Endothelial cell of umbilical vein (primary cell): ENCODE results near the gene WIPF3. TPM values are rescaled to one million over a fixed set of nuclear protein-coding genes. Genes with fewer than 3 reads are reported as not detected.

Experiments
- BruUV-seq: library from RNA; stranded (reverse); fragments of 400-500 nt; replicated peaks from 2 replicates; lab custom pipeline; 2021; lab: Mats Ljungman, UMichigan
- CTCF ChIA-PET: fragments of 300-600, 350-600 bp; sonication (Branson Sonifier 250); formaldehyde crosslinking; loops from one replicate; lab custom pipeline; 2021; ENCODE audit warnings: antibody characterized with exemption, inconsistent platforms; lab: Charles Lee
- POLR2A ChIA-PET: fragments of 300-600, 350-600 bp; sonication (Branson Sonifier 250); formaldehyde crosslinking; loops from one replicate; lab custom pipeline; 2021; ENCODE audit warnings: antibody characterized with exemption, inconsistent platforms; lab: Charles Lee
- DNase-seq: peaks from one replicate; pipeline ENCODE4 v3.0.0-alpha.2; 2011; ENCODE audit warnings: low read depth, low spot score
- FAIRE-seq: peaks from 2 replicates; lab custom pipeline; 2011; peaks lifted over from hg19 to GRCh38; lab: Jason Lieb, UNC
- H2AFZ ChIP-seq: 2 replicates; pipeline ENCODE4 v1.6.0; 2012; ENCODE audit warnings: low read depth, low read length, control low read depth, inconsistent platforms
- H3K27ac ChIP-seq: 2 replicates; pipeline ENCODE4 v1.5.1; 2011; ENCODE audit warnings: low read depth, mild to moderate bottlenecking, control low read depth, low read length, moderate library complexity; ENCODE audit not compliant: insufficient read depth
- H3K27me3 ChIP-seq, 2 experiments: 2 replicates each; pipeline versions ENCODE4 v1.6.0 to v1.6.1; 2011; ENCODE audit warnings: low read length in 2 of 2, mixed read lengths in 1 of 2; ENCODE audit not compliant: control insufficient read depth in 2 of 2, insufficient read depth in 2 of 2
- H3K36me3 ChIP-seq, 2 experiments: 2 replicates in 1 of 2; 3 replicates in 1 of 2; pipeline ENCODE4 v1.5.1; 2011; ENCODE audit warnings: low read length in 2 of 2, mild to moderate bottlenecking in 1 of 2, moderate library complexity in 1 of 2; ENCODE audit not compliant: control insufficient read depth in 2 of 2, insufficient read depth in 2 of 2; ENCODE audit errors: extremely low read depth in 1 of 2
- H3K4me1 ChIP-seq: 3 replicates; pipeline ENCODE4 v1.5.1; 2011; ENCODE audit warnings: mild to moderate bottlenecking, low read length; ENCODE audit not compliant: control insufficient read depth, insufficient read depth; ENCODE audit errors: extremely low read depth
- H3K4me2 ChIP-seq: 2 replicates; pipeline ENCODE4 v1.6.1; 2011; ENCODE audit warnings: low read length, control low read depth, mixed read lengths; ENCODE audit not compliant: insufficient read depth
- H3K4me3 ChIP-seq, 3 experiments: fragments of 200-600 bp in 1 of 3; sonication (generic), shearing (Covaris generic) in 1 of 3; replicated peaks in 1 of 3; 2 replicates each; pipeline ENCODE4 v1.5.1; 2011 to 2016; ENCODE audit warnings: control low read depth in 3 of 3, low read length in 3 of 3, mild to moderate bottlenecking in 2 of 3, inconsistent platforms in 1 of 3, low read depth in 1 of 3, moderate library complexity in 1 of 3; ENCODE audit not compliant: insufficient read depth in 1 of 3
- H3K79me2 ChIP-seq: 2 replicates; pipeline ENCODE4 v1.6.0; 2012; ENCODE audit warnings: low read length, inconsistent platforms; ENCODE audit not compliant: control insufficient read depth, insufficient read depth
- H3K9ac ChIP-seq: replicated peaks from 2 replicates; pipeline ENCODE3; 2011; ENCODE audit warnings: low read length, control low read depth; ENCODE audit not compliant: insufficient read depth; ENCODE audit errors: extremely low read depth
- H3K9me1 ChIP-seq: replicated peaks from 3 replicates; pipeline ENCODE4 v1.6.0; 2011; ENCODE audit warnings: mild to moderate bottlenecking, low read length; ENCODE audit not compliant: control insufficient read depth, insufficient read depth; ENCODE audit errors: extremely low read depth
- H3K9me3 ChIP-seq: replicated peaks from 2 replicates; pipeline ENCODE4 v1.5.1; 2012; ENCODE audit warnings: low read length, inconsistent platforms; ENCODE audit not compliant: control insufficient read depth, insufficient read depth
- H4K20me1 ChIP-seq: replicated peaks from 2 replicates; pipeline ENCODE3; 2011; ENCODE audit warnings: mild to moderate bottlenecking, low read length; ENCODE audit not compliant: control insufficient read depth, insufficient read depth; ENCODE audit errors: extremely low read depth
- EZH2 ChIP-seq: IDR thresholded peaks from 2 replicates; pipeline ENCODE4 v1.6.1; 2012; ENCODE audit warnings: borderline replicate concordance, low read depth, mild to moderate bottlenecking, moderate library complexity, low read length, inconsistent platforms; ENCODE audit not compliant: severe bottlenecking
- FOS ChIP-seq: IDR thresholded peaks from 2 replicates; pipeline ENCODE4 v1.6.1; 2011; ENCODE audit warnings: mild to moderate bottlenecking, low read length, moderate library complexity, borderline replicate concordance; ENCODE audit not compliant: insufficient read depth
- GATA2 ChIP-seq: IDR thresholded peaks from 2 replicates; pipeline ENCODE4 v1.7.0; 2011; ENCODE audit warnings: low read depth, mild to moderate bottlenecking, moderate library complexity, mixed read lengths, low read length; ENCODE audit not compliant: insufficient read length, insufficient read depth
- JUN ChIP-seq: IDR thresholded peaks from 2 replicates; pipeline ENCODE4 v1.6.1; 2011; ENCODE audit warnings: borderline replicate concordance, low read depth; ENCODE audit not compliant: insufficient read length, insufficient read depth
- MYC ChIP-seq: IDR thresholded peaks from one replicate; pipeline ENCODE4 v1.6.1; 2011; ENCODE audit warnings: mild to moderate bottlenecking, low read depth, low read length
- POLR2A ChIP-seq: IDR thresholded peaks from 2 replicates; pipeline ENCODE4 v1.6.1; 2012; ENCODE audit warnings: low read depth, mild to moderate bottlenecking, control low read depth, low read length
- POLR2AphosphoS5 ChIP-seq: IDR thresholded peaks from 2 replicates; pipeline ENCODE4 v1.6.1; 2012; ENCODE audit warnings: low read depth, mild to moderate bottlenecking, control low read depth, low read length, moderate library complexity; ENCODE audit not compliant: insufficient read depth
- dilution Hi-C: fragments of 300-500 bp; cut with MboI; formaldehyde crosslinking; loops from one replicate; pipeline ENCODE4 v1.15.0; 2019; ENCODE audit warnings: low sequenced_read_pairs; ENCODE audit not compliant: extremely low pct_ligation_motif_present
- intact Hi-C: fragments of 100-400 bp; cut with micrococcal nuclease; formaldehyde crosslinking; loops from one replicate; pipeline ENCODE4 v1.10.0; 2022
- polyA plus RNA-seq, 4 experiments: library from polyadenylated mRNA; depleted of rRNA in 3 of 4; stranded (reverse) in 3 of 4; unstranded in 1 of 4; fragments of >200 nt; gene quantifications; 2 replicates each; pipeline versions ENCODE4 v1.2.1 to v1.2.3, GENCODE V29; 2011 to 2012; ENCODE audit warnings: missing spikeins in 1 of 4
- total RNA-seq: library from RNA; stranded (reverse); gene quantifications from 2 replicates; pipeline ENCODE4 v1.2.3, GENCODE V29; 2021
- TF ChIP-seq, protein P1 (sequence below): IDR thresholded peaks from 2 replicates; pipeline ENCODE4 v1.6.1; 2011; ENCODE audit not compliant: insufficient read depth, insufficient read length
- TF ChIP-seq, protein P2 (sequence below), 2 donors: IDR thresholded peaks; 1 replicate in 1 of 2; 2 replicates in 1 of 2; pipeline ENCODE4 v1.5.1; 2011; ENCODE audit warnings: low read length in 2 of 2, mild to moderate bottlenecking in 2 of 2, moderate library complexity in 2 of 2, control low read depth in 1 of 2, inconsistent platforms in 1 of 2, low read depth in 1 of 2; ENCODE audit not compliant: insufficient read depth in 1 of 2; ENCODE audit errors: extremely low read depth in 1 of 2

Gene WIPF3
- total and polyA plus RNA-seq, 2 donors (not counting 3 experiments of a cell fraction or from before 2014, with no cell fraction given), result 0.01 to 0.35 TPM

DNA sequence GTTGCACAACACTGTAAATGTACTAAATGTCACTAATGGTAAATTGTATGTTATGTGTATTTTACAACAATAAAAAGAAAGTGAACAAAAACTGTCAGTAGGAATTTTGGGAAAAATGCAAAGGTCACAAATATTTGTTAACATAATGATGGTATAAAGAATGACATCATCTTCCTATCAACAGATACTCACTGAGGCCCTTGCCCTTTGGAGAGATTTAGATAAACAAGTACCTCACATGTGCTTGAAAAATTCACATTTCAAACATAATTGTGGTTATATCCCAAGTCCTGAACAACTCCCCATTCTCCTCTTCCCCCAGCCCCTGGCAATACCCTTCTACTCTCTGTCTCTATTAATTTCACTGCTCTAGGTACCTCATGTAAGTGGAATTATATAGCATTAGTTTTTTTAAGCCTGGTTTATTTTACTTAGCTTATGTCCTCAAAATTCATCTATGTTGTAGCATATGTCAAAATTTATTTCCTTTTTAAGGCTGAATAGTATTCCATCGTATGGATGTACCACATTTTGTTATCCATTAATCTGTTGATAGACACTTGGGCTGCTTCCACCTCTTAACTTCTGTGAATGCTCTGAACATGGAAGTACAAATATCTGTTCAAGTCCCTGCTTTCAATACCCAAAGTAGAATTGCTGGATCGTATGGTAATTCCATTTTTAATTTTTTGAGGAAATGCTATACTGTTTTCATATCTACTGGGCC is 90.5 kb downstream of the WIPF3 start:
- no peak overlapping the region for H3K4me2 ChIP-seq
- no peak for FAIRE-seq
- DNase-seq, result no peak
- no TSS peak for BruUV-seq
- CTCF ChIA-PET, result interaction anchor here (0.9 kb wide), 1 partner anchor 12 kb away, joined by 3 read pairs; no protein-coding TSS in a partner anchor
- no peaks in the 10 kb centered on the region for H3K9me1 ChIP-seq
- no peak overlapping the region for H3K27ac ChIP-seq
- H2AFZ ChIP-seq, result no peak overlapping the region
- intact Hi-C loops (no loop called here), dilution Hi-C loops (no loop called here)
- H3K79me2 ChIP-seq, result no peaks in the 10 kb centered on the region
- H3K4me1 ChIP-seq, result no peaks in the 10 kb centered on the region
- no peak overlapping the region for H3K4me3 ChIP-seq
- no peak overlapping the region for H3K9ac ChIP-seq
- POLR2A ChIA-PET, result no interaction called here
- TF ChIP-seq FOS, result no peak
- TF ChIP-seq, protein P1, sequence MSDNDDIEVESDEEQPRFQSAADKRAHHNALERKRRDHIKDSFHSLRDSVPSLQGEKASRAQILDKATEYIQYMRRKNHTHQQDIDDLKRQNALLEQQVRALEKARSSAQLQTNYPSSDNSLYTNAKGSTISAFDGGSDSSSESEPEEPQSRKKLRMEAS, result no peak
- no peak for TF ChIP-seq MYC
- no peak for TF ChIP-seq EZH2
- TF ChIP-seq GATA2, result no peak
- TF ChIP-seq POLR2AphosphoS5, result no peak
- TF ChIP-seq JUN, result no peak
- no peak for TF ChIP-seq POLR2A
- TF ChIP-seq, protein P2, sequence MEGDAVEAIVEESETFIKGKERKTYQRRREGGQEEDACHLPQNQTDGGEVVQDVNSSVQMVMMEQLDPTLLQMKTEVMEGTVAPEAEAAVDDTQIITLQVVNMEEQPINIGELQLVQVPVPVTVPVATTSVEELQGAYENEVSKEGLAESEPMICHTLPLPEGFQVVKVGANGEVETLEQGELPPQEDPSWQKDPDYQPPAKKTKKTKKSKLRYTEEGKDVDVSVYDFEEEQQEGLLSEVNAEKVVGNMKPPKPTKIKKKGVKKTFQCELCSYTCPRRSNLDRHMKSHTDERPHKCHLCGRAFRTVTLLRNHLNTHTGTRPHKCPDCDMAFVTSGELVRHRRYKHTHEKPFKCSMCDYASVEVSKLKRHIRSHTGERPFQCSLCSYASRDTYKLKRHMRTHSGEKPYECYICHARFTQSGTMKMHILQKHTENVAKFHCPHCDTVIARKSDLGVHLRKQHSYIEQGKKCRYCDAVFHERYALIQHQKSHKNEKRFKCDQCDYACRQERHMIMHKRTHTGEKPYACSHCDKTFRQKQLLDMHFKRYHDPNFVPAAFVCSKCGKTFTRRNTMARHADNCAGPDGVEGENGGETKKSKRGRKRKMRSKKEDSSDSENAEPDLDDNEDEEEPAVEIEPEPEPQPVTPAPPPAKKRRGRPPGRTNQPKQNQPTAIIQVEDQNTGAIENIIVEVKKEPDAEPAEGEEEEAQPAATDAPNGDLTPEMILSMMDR (IDR thresholded peaks at IDR 0.05; ENCODE audit: extremely low read depth in 1 of 2, insufficient read depth in 1 of 2, low read depth in 1 of 2, low read length in 2 of 2), result no peak
- H4K20me1 ChIP-seq, result no peaks in the 10 kb centered on the region
- no peaks in the 10 kb centered on the region for H3K9me3 ChIP-seq
- peaks cover 2 to 6% of the 10 kb centered on the region in 2 experiments for H3K27me3 ChIP-seq
- H3K36me3 ChIP-seq, result no peaks in the 10 kb centered on the region
